PC-9 (cell line): Measurements from ENCODE around the gene COG5. TPM values are rescaled to one million over a fixed set of nuclear protein-coding genes. Genes with fewer than 3 reads are reported as not detected.

Experiments used
- BruUV-seq: library from RNA; stranded (reverse); fragments of 400-500 nt; replicated peaks from 2 replicates; lab custom pipeline; 2021; lab: Mats Ljungman, UMichigan
- CTCF ChIA-PET: fragments of 300-600 bp; sonication (Branson Sonifier 250); formaldehyde crosslinking; loops from one replicate; lab custom pipeline; 2022; ENCODE audit warnings: antibody characterized with exemption; lab: Charles Lee
- POLR2A ChIA-PET: fragments of 300-600 bp; sonication (Branson Sonifier 250); formaldehyde crosslinking; loops from one replicate; lab custom pipeline; 2022; ENCODE audit warnings: antibody characterized with exemption; ENCODE audit not compliant: unreplicated experiment; lab: Charles Lee
- DNase-seq, 2 experiments: peaks; one replicate each; pipeline versions ENCODE4 v3.0.0 to v3.0.0-alpha.2; 2015 to 2022; ENCODE audit warnings: mixed read lengths in 1 of 2
- H2AFZ ChIP-seq: fragments of 200-600 bp; sonication (generic); 2 replicates; pipeline ENCODE4 v1.8.1; 2017; ENCODE audit warnings: antibody characterized with exemption
- H3F3A ChIP-seq: fragments of 200-600 bp; sonication (generic); 2 replicates; pipeline ENCODE4 v1.8.1; 2017; ENCODE audit warnings: antibody characterized with exemption, mild to moderate bottlenecking, low read depth; ENCODE audit not compliant: insufficient read depth
- H3K27ac ChIP-seq: fragments of 200-600 bp; sonication (generic); 2 replicates; pipeline ENCODE4 v1.6.1; 2016; ENCODE audit warnings: mixed run types
- H3K27me3 ChIP-seq: fragments of 200-600 bp; sonication (generic); 2 replicates; pipeline ENCODE4 v1.6.1; 2016; ENCODE audit warnings: low read depth, mixed run types; ENCODE audit not compliant: insufficient read depth
- H3K36me3 ChIP-seq: fragments of 200-600 bp; sonication (generic); 2 replicates; pipeline ENCODE4 v1.6.1; 2016; ENCODE audit warnings: low read depth, mixed run types
- H3K4me1 ChIP-seq: fragments of 200-600 bp; sonication (generic); replicated peaks from 2 replicates; pipeline ENCODE4 v1.6.1; 2016; ENCODE audit warnings: mixed run types; ENCODE audit not compliant: insufficient read depth
- H3K4me2 ChIP-seq: fragments of 200-600 bp; sonication (generic); 2 replicates; pipeline ENCODE4 v1.6.1; 2017; ENCODE audit warnings: mixed run types
- H3K4me3 ChIP-seq: fragments of 200-600 bp; sonication (generic); 2 replicates; pipeline ENCODE4 v1.6.1; 2016; ENCODE audit warnings: mixed run types
- H3K79me2 ChIP-seq: fragments of 200-600 bp; sonication (generic); 2 replicates; pipeline ENCODE4 v1.6.1; 2017; ENCODE audit warnings: low read depth, mixed run types
- H3K9me2 ChIP-seq: fragments of 200-600 bp; sonication (generic); 2 replicates; pipeline ENCODE4 v1.8.1; 2017; ENCODE audit warnings: mild to moderate bottlenecking; ENCODE audit not compliant: insufficient read depth
- H3K9me3 ChIP-seq: fragments of 200-600 bp; sonication (generic); 2 replicates; pipeline ENCODE4 v1.8.1; 2016; ENCODE audit warnings: low read depth; ENCODE audit not compliant: insufficient read depth
- H4K20me1 ChIP-seq: fragments of 200-600 bp; sonication (generic); 2 replicates; pipeline ENCODE4 v1.8.1; 2017; ENCODE audit not compliant: insufficient read depth
- EZH2 ChIP-seq: fragments of 200-600 bp; sonication (generic); IDR thresholded peaks from 2 replicates; pipeline ENCODE4 v1.8.0; 2017; ENCODE audit warnings: antibody characterized with exemption, low read depth
- intact Hi-C: fragments of 100-400 bp; cut with micrococcal nuclease; formaldehyde crosslinking; loops from one replicate; pipeline ENCODE4 v1.10.0; 2022; ENCODE audit not compliant: unreplicated experiment
- total RNA-seq: library from RNA; stranded (reverse); gene quantifications from 2 replicates; pipeline ENCODE4 v1.2.3, GENCODE V29; 2021
- TF ChIP-seq, protein P1 (sequence below): fragments of 200-600 bp; sonication (generic); conservative IDR thresholded peaks from 2 replicates; pipeline ENCODE4 v1.6.1; 2017; ENCODE audit warnings: mixed run types, antibody characterized with exemption, mild to moderate bottlenecking, moderate library complexity

The COG5 gene
- total RNA-seq, 1 experiment from 2014 or later = 43.5 TPM

- POLR2A ChIA-PET = interaction anchor here (0.6 kb wide), 1 partner anchor 220 kb away, joined by 3 read pairs; no protein-coding TSS in a partner anchor
- no peaks in the 10 kb centered on the region for H3K9me3 ChIP-seq
- no peaks in the 10 kb centered on the region for H3K79me2 ChIP-seq
- intact Hi-C loops = no loop called here
- H3K27ac ChIP-seq = no peak overlapping the region
- CTCF ChIA-PET = no interaction called here
- no peaks in the 10 kb centered on the region for H3K9me2 ChIP-seq
- H3K4me1 ChIP-seq = no peaks in the 10 kb centered on the region
- no peak overlapping the region for H2AFZ ChIP-seq
- H3K36me3 ChIP-seq = no peaks in the 10 kb centered on the region
- no peaks in the 10 kb centered on the region for H3K27me3 ChIP-seq
- no peaks in the 10 kb centered on the region for H4K20me1 ChIP-seq
- DNase-seq = no peak
- no TSS peak for BruUV-seq
- no peak overlapping the region for H3K4me3 ChIP-seq
- no peak overlapping the region for H3K4me2 ChIP-seq
- TF ChIP-seq, protein P1, sequence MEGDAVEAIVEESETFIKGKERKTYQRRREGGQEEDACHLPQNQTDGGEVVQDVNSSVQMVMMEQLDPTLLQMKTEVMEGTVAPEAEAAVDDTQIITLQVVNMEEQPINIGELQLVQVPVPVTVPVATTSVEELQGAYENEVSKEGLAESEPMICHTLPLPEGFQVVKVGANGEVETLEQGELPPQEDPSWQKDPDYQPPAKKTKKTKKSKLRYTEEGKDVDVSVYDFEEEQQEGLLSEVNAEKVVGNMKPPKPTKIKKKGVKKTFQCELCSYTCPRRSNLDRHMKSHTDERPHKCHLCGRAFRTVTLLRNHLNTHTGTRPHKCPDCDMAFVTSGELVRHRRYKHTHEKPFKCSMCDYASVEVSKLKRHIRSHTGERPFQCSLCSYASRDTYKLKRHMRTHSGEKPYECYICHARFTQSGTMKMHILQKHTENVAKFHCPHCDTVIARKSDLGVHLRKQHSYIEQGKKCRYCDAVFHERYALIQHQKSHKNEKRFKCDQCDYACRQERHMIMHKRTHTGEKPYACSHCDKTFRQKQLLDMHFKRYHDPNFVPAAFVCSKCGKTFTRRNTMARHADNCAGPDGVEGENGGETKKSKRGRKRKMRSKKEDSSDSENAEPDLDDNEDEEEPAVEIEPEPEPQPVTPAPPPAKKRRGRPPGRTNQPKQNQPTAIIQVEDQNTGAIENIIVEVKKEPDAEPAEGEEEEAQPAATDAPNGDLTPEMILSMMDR = no peak
- H3F3A ChIP-seq = no peaks in the 10 kb centered on the region; the same call in 1 of the 2 replicates
Measured at GRCh38 chr7:107284911-107285479, 278.7 kb downstream of the COG5 start.

GRCh38 chr7:107277331-107277730, 286.4 kb downstream of the COG5 start:
- TF ChIP-seq, protein P1 = no peak
- no peak for TF ChIP-seq EZH2
- Histone ChIP-seq H3K27me3 (no peaks in the 10 kb centered on the region), H3K27ac (no peak overlapping the region), H3K4me2 (no peak overlapping the region), H3K36me3 (no peaks in the 10 kb centered on the region), H3F3A (peaks cover 3% of the 10 kb centered on the region; the same call in 1 of the 2 replicates), H2AFZ (no peak overlapping the region), H3K4me1 (no peaks in the 10 kb centered on the region), H4K20me1 (no peaks in the 10 kb centered on the region), H3K9me3 (no peaks in the 10 kb centered on the region), H3K79me2 (no peaks in the 10 kb centered on the region), H3K4me3 (no peak overlapping the region), H3K9me2 (no peaks in the 10 kb centered on the region)
- no TSS peak for BruUV-seq
- CTCF ChIA-PET = no interaction called here
- no peak for DNase-seq
- POLR2A ChIA-PET = interaction anchor here (0.7 kb wide), 1 partner anchor 46 kb away, joined by 5 read pairs; no protein-coding TSS in a partner anchor
- intact Hi-C loops = no loop called here

GRCh38 chr7:107276220-107276827, 287.4 kb downstream of the COG5 start:
- no peak overlapping the region for H3K4me3 ChIP-seq
- H3K27me3 ChIP-seq = no peaks in the 10 kb centered on the region
- ChIA-PET POLR2A (no interaction called here), CTCF (no interaction called here)
- H2AFZ ChIP-seq = no peak overlapping the region
- intact Hi-C loops = no loop called here
- no peak overlapping the region for H3K27ac ChIP-seq
- DNase-seq = no peak
- peaks cover 3% of the 10 kb centered on the region; the same call in 1 of the 2 replicates for H3F3A ChIP-seq
- BruUV-seq = no TSS peak
- H3K79me2 ChIP-seq = no peaks in the 10 kb centered on the region
- H3K4me2 ChIP-seq = no peak overlapping the region
- H3K9me2 ChIP-seq = no peaks in the 10 kb centered on the region
- H4K20me1 ChIP-seq = no peaks in the 10 kb centered on the region
- H3K4me1 ChIP-seq = no peaks in the 10 kb centered on the region
- no peaks in the 10 kb centered on the region for H3K9me3 ChIP-seq
- no peaks in the 10 kb centered on the region for H3K36me3 ChIP-seq
- TF ChIP-seq, protein P1 = no peak
- no peak for TF ChIP-seq EZH2
